Kidney capillary endothelial cell (primary cell): Measurements from ENCODE around the gene DACT3.

Source experiments
- DNase-seq: peaks from one replicate; pipeline ENCODE4 v3.0.0-alpha.2; 2018; ENCODE audit warnings: low spot score

Gene DACT3, protein sequence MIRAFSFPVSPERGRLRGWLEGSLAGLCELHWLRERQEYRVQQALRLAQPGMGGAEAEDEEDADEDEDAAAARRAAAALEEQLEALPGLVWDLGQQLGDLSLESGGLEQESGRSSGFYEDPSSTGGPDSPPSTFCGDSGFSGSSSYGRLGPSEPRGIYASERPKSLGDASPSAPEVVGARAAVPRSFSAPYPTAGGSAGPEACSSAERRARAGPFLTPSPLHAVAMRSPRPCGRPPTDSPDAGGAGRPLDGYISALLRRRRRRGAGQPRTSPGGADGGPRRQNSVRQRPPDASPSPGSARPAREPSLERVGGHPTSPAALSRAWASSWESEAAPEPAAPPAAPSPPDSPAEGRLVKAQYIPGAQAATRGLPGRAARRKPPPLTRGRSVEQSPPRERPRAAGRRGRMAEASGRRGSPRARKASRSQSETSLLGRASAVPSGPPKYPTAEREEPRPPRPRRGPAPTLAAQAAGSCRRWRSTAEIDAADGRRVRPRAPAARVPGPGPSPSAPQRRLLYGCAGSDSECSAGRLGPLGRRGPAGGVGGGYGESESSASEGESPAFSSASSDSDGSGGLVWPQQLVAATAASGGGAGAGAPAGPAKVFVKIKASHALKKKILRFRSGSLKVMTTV

DNA sequence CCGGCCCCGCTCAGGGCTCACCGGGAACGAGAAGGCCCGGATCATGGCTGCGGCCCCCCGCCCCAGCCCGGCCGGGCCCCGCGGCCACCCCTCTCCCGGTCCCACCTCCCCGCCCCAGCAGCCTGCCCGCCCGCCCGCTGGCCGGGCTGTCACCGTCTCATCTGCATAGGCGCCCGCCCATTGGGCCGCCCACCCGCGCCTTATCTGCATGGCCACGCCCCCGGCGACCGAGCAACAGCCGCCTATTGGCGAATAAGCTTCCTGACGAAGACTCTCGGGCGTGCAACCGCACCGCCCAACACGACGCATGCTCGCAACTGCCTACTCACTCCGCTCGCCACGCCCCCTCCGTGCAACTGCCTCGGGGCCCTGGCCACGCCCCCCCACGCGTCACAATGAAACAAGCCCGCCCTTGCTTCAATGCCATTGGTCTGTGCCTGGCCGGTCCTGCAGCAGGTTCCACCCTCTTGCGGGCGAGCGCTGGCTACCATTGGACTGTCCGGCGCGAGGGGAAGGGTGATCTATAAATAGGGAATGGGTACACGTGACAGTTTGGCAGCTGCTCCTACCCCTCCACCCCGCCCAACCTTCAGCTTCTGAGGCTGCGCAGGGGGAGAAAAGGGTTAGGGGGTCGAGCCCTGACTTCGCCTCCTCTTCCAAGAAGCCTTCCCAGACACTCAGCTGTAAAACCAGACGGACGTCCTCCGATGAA lies at the start of gene DACT3:
TSS of gene DACT3 (minus strand) at position 163 of the 712 bp plus-strand sequence. CDS start at position 45, 118 bp downstream.
- DNase-seq: peak; percentile 100

DNA sequence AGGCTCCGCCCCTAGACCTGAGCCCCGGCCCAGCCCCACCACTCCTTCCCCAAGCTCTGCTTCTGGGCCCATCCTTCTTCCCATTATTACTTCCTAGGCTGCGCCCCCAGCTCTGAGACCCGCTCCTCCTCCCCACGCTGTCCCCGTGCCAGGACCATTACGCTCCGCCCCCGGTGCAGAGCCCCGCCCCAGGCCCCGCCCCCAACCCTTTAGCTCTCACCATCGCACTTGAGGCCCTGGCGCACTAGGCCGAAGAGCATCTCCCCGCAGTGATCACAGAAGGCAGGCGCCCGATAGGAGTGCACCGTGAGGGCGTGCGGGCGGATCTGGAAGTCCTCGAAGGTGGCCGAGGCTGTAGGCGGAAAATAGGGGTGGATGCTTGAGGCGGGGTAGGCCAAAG lies 49.7 kb upstream of the DACT3 start:
- DNase-seq: no peak

DNA sequence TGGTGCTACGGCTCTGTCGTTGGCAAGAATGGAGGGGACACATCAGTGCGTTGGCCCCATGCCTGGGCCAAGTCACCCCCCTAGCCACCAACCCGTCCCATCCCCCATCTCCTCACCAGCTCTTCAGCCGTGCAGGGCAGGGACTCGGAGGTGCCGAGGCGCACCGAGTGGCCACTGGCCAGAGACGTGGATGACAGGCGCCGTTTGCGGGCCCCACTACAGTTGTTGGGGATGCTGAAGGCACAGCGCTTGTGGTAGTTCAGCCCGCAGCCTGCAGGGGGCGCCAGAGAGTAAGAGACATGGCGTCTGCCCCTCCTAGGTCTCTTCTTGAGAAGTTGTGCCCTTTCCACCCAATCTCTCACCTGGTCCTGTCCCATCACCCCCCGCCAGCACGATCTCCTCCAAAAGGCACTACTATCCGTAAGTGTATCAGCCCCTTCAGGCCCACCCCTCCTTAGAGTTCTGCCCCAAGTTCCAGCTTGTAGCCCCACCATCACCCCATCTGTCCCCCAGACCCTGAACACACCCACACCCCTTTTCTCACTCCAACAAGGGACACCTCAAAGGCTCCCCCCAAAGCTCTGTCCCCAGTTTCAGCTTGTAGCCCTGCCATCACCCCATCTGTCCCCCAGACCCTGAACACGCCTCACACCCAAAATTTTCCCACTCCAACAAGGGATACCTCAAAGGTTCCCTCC lies 43.5 kb upstream of the DACT3 start:
- no peak for DNase-seq

DNA sequence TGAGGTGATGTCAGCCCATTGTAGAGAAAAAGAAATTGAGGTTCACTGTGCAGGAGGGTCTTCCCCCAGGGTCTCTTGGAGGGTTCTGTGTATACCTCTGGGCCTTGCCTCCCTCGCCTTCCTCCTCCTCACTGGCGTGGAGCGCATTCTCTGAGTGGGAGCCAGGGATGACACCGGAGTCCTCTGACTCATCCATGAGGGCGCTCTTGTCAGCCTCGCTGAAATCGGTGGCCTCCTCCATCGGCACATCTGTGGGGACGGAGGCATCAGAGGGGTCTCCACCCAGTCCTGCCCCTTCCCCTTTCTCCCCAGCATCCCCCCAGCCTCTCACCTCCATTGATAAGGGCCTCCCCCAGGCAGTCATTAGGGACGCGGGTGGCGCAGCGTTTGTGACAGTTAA lies 39.7 kb upstream of the DACT3 start:
- no peak for DNase-seq

DNA sequence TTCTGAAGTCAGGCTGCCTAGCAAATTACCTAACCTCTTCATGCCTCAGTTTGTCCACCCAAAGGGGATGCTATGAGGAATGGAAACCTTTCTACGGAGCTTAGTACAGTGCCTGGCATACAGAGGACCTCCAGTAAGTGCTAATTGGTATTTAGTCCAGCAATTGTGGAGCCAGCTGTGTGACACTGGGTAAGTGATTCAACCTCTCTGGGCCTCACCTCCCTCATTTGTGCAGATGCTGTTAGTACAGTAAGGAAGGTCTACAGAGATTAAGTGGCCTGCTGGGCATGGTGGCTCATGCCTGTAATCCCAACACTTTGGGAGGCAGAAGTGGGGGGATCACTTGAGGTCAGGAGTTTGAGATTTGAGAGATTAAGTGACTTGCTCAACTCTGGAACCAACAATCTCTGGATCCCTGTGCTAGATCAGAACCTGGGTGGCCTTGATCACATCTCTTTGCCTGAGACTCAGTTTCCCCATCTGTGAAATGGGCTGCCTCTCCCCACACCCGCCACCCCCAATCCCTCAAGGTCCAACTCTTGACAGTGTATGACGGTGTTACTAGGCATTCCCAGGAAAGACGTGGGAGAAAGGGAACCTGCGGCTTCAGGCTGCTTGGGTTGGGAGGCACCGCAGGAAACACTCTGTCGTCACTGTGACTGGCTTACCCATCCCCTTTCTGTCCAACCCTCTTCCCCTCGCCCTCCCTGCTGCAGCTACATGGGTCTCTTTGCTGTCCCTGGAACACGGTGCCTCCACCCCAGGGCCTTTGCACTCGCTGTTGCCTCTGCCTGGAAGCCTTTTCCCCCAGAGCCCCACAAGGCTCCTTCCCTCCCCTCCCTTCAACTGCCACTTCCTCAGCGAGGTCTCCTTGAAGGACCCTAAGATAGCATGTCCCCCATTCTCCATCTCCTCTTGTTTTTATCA lies 37.7 kb upstream of the DACT3 start:
- DNase-seq: no peak

DNA sequence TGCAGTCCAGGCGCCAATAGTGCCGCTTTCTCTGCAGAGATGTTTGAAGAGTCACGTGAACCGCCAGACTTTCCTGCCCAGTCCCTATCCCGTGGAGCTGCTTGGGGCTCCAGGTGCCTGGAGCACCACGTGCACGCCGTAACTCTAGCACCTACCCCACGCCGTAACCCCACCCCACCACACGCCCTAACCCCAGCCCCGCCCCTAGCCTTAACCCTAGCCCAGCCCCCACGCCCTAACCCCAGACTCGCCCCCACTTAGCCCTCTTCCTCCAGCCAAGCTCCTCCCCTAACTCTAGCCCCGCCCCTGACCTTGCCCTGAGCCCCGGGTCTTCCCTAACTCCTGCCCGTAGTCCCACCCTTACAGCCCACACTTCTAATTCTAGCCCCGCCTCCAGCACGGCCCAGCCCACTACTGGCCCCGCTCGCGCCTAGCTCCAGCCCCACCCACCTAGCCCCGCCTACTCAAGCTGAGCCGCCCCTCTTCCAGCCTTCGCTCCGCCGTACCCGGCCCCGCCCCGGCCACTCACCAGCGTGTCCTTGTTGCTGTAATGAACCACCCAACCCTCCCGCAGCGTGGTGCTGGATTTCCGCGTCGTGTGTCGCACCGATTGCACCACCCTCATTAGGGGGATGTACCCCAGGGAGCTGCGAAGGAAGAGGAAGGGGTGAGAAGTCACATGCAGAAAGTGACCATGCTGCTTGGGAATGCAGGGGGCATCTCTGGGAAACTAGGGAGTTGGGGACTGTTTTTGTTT lies 36.4 kb upstream of the DACT3 start:
- peak; percentile 52 for DNase-seq

DNA sequence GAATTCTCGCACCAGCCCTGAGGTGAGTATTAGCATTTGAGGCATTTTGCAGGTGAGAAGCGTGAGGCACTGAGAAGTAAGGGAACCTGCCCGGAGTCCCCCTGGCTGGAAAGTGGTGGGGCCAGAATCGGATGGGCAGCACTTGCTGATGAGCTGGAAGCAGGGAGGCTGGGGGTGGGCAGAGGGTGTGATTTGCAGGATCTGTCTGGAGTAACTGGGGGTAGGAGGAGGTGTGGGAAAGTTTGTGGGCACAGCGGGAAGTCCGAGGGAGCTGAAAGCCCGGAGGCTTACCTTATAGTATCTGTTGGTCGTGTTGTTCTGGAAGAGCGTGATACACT lies 35.9 kb upstream of the DACT3 start:
- DNase-seq: no peak

DNA sequence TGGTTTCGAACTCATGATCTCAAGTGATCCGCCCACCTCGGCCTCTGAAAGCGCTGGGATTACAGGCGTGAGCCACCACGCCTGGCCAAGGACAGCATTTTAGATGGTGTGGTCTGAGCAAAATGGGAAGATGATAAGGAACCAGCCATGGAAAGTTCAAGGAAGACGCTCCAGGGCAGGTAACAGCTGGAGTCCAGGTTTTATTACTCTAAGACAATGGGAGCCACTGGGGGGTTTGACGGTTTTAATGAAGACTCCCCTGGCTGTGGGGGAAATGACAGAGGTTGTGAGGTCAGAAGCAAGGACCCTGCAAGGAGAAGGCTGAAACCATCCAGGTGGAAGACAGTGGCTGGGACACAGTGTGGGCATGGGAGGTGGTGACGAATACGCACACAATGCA lies 35.1 kb upstream of the DACT3 start:
- DNase-seq: no peak

DNA sequence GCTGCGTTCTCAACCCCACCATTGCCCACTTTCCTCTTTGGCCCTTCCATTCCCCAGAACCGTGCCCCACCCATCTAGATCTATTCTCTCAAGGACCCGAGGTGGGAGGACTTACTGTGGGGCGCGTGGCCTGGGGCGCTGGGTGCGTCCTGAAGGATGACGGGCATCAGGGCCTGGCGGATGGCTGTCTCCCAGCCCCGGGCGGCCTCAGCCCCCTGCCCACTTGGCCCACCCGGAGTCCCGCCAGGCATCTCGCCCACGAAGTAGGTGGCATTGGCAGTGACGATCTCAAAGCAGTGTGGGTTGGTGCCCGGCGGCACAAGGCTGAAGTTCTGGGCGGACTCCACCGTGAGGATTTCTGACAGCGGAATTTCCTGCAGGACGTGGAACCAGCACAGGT lies 32.8 kb upstream of the DACT3 start:
- DNase-seq: no peak

DNA sequence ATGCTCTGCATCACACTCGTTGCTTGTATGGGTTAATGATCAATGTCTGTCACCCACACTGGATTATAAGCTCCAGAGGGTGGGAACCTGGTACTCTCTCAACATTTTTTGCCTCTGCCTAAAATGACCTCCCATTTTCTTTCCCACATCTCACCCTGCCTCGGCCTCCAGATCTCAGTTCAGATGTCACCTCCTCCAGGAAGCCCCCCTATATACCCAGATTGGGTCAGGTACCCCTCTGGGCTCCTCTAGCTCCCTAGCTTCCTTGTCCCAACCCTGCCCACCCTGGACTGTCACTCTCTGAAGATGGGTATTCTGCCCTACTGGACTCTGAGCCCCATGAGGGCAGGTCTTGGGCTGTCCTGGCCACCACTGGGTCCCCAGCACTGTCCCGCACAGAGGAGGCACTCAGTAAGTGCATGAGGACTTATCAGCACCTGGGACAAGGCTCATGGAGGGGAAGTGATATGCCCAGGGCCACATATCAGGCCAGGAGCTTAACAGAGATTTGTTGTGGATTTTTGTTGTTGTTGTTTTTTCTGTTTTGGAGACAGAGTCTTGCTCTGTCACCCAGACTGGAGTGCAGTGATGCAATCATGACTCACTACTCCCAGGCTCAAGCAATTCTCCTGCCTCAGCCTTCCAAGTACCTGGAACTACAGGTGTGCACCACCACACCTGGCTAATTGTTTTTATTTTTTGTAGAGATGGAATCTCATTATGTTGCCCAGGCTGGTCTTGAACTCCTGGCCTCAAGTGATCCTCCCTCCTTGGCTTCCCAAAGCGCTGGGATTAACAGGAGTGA lies 32.1 kb upstream of the DACT3 start:
- DNase-seq: no peak

DNA sequence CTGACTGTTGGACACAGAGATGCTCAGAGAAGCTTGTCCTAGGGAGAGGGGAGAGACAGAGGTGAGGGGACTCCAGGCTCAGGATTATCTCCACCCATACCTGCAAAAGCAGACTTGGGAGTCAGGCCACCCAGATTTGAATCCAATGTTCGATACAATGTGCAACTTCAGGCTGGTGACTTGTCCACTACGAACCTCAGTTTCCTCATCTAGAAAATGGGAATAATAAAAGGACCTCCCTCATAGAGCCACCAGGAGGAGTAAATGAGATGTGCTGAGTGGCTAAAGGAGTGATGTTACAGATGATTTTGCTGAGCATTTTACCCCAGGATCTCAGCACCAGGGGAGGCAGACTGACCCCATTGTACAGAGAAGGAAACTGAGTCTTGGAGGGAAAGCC lies 31.0 kb upstream of the DACT3 start:
- no peak for DNase-seq

DNA sequence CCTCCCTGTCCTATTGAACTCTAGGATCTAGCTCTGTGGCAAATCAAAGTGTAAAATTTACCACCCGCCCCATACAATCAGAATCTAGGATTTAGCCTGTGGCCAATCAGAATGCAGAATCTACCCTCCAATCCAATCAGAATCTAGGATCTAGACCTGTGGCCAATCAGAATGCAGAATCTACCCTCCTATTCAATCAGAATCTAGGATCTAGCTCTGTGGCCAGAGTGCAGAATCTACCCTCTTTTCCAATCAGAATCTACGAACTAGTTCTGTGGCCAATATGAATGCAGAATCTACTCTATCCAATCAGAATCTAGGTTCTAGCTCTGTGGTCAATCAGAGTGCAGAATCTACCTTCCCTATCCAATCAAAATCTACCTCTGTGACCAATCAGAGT lies 30.1 kb upstream of the DACT3 start:
- no peak for DNase-seq

DNA sequence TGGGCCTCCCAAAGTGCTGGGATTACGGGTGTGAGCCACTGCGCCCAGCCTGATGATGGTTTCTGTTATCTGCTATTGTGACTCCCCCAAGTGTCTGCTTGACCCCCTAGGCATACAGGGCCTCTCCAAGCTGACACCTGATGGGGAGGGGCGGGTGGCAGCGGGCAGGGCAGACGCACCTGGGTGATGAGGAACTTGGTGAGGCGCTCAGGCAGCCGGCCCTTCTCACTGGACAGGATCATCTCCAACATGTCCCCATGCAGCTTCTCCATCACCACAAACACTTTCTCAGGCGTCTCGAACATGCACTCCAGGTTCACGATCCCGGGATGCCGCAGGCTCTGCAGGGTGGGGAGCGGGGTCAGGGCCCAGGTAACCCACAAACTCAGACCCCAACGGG lies 28.4 kb upstream of the DACT3 start:
- no peak for DNase-seq

DNA sequence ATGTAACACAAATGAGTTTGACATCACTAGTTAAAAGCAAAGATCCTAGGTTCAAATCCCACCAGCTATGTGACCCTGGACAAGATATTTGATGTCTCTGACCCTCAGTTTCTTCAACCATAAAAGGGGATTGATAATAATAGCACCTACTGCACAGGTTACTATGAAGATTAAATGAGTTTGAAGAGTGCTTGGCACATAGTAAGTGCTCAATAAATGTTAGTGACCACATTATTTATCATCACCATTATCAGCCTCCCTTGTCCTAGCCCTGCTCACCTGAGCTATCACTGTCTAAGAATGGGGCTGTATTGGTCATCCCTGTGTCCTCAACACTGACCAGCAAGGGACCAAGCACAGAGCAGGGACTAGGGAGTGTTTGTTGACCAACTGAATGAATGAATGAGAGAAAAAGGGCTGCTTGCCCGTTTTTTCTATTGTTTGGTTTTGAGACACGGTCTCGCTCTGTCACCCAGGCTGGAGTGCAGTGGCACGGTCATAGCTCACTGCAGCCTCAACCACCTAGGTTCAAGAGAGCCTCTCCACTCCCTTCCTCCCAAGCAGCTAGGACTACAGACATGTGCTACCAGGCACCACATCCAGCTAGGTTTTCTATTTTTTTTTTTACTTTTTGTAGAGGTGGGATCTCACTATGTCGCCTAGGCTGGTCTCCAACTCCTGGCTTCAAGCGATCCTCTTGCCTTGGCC lies 26.6 kb upstream of the DACT3 start:
- no peak for DNase-seq

DNA sequence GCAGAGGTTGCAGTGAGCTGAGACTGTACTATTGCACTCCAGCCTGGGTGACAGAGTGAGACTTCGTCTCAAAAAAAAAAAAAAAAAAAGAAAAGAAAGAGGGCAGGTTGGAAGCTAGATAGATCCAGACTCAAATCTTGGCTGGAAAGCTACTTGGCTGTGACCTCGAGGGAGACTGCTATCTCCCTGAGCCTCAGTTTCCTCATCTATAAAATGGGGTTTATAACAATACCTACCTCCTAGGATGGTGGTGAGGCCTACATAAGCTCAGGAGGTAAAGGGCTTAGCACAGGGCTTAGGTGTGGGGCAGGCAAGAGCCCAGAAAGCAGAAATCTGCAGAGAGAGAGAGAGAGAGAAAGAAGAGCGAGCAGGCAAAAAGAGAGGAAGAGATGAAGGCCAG lies 24.2 kb upstream of the DACT3 start:
- no peak for DNase-seq

DNA sequence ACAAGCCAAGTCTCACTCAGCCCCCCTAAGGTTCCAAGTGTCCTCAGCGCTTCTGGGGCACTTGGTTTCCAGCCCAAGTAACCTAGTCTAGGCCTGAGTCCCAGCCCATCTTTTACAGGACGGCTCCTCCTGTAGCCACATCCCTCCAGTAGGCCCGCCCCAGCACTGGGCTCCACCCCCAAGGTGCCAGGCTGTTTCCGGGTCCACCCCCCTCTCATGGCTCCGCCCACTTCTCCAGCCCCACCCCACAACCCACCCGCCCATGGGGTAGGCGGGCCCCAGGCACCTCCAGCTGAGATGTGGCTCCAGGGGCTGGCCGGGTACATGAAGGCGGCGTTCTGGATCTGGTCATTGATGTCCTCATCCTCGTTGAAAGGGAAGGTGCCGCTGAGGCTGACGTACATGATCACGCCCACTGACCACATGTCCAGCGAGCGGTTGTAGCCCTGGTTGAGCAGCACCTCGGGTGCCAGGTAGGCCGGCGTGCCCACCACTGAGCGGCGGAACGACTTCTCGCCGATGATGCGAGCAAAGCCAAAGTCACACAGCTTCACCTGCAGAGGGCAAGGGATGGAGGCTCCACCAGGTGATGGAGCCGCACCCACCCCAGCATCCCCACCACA lies 17.2 kb upstream of the DACT3 start:
- DNase-seq: no peak

DNA sequence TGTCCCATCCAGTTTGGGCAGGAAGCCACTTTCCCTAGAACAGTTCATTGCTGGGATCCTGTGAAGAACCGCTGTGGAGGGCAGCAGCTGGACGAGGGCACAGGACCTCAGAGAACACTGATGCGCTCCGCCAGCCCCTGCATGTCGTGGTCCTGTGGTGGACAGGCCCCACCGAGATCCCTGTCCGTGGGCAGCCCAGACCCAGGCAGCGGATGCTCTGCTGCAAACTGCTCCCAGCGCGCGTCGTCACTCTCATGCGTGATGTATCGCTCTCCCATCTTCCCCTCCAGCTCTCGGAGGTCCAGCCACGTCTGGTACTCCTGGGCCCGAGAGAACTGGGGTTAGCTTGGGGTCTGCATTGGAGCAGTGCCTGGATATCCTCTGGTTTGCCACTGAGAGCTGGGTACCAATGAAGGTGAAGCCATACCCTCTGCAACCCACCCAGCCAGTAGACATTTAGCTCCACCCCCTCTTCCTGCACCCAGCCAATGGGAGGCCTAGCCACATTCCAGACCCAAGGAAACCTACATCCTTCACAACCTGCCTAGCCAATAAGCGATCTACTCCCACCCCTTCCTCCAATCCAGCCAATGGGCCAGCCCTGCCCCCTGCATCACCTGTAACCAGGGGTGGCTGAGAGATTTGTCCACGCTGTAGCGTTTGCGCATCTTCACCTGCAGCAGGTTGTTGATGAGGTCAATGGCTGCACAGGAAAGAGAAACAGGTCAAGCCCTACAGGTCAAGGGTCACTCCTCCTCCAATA lies 13.6 kb upstream of the DACT3 start:
- DNase-seq: no peak

DNA sequence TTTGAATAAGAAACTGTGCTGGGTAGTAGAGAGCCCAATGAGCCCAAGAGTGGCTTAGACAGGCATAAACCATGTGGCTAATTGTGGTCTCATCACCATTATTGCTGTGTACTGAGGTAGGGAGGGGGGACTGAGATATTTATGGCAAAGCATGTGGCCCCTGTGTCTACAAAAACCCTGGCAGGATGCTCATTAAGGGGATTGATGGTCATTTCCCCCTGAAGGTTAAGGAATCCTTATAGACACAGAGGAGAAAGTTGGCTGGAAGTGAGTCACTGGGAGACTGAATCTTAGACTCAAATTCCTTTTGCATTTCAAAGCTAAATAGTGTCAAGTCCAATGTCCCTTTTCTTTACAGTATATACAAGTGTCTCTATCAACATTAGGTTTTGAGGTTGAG lies 9.8 kb upstream of the DACT3 start:
- DNase-seq: peak; percentile 75
